HUES64 (cell line): Measurements from ENCODE around the gene WNT3.

ENCODE experiments used
- H3K27ac ChIP-seq: 2 replicates; pipeline ENCODE4 v1.7.0; 2013; ENCODE audit warnings: low read depth, low read length, inconsistent platforms
- H3K27me3 ChIP-seq: 2 replicates; pipeline ENCODE4 v1.6.1; 2013; ENCODE audit warnings: mild to moderate bottlenecking, low read length; ENCODE audit not compliant: insufficient read depth
- H3K36me3 ChIP-seq: 2 replicates; pipeline ENCODE4 v1.6.1; 2013; ENCODE audit warnings: mild to moderate bottlenecking, low read length; ENCODE audit not compliant: insufficient read depth
- H3K4me1 ChIP-seq: 2 replicates; pipeline ENCODE4 v1.6.1; 2013; ENCODE audit warnings: mild to moderate bottlenecking, low read length, moderate library complexity; ENCODE audit not compliant: insufficient read depth
- H3K4me3 ChIP-seq: 2 replicates; pipeline ENCODE4 v1.5.1; 2013; ENCODE audit warnings: mild to moderate bottlenecking, low read length, moderate library complexity
- H3K9ac ChIP-seq: 2 replicates; pipeline ENCODE4 v1.6.1; 2013; ENCODE audit warnings: mild to moderate bottlenecking, low read depth, low read length
- H3K9me3 ChIP-seq: 2 replicates; pipeline ENCODE4 v1.6.1; 2013; ENCODE audit warnings: low read depth, low read length; ENCODE audit not compliant: insufficient read depth
- WGBS: fragments of 150-250, 120-280 bp; methylation state at CpG from one replicate; pipeline ENCODE4 v1.1.7; 2013; ENCODE audit warnings: missing lambda C conversion rate; 5-methylcytosine and 5-hydroxymethylcytosine counted together

WNT3 gene

GRCh38 chr17:46783031-46783593 lies 35.4 kb downstream of the WNT3 start:
- Histone ChIP-seq H3K27ac (no peak overlapping the region), H3K36me3 (no peaks in the 10 kb centered on the region), H3K9ac (no peak overlapping the region), H3K4me1 (peaks cover 4% of the 10 kb centered on the region; the same call in 1 of the 2 replicates), H3K4me3 (no peak overlapping the region), H3K27me3 (peaks cover 23% of the 10 kb centered on the region), H3K9me3 (no peaks in the 10 kb centered on the region)
- 85% methylated on average over 7 of the region's 7 CpGs for WGBS

GRCh38 chr17:46782250-46782953 lies 36.1 kb downstream of the WNT3 start:
- Histone ChIP-seq H3K27ac (no peak overlapping the region), H3K27me3 (peaks cover 26% of the 10 kb centered on the region), H3K4me3 (no peak overlapping the region), H3K9ac (no peak overlapping the region), H3K9me3 (no peaks in the 10 kb centered on the region), H3K4me1 (peaks cover 4% of the 10 kb centered on the region; the same call in 1 of the 2 replicates), H3K36me3 (no peaks in the 10 kb centered on the region)
- WGBS = 82% methylated on average over 9 of the region's 9 CpGs

GRCh38 chr17:46780003-46780373 lies 38.5 kb downstream of the WNT3 start:
- H3K27me3 ChIP-seq = peaks cover 45% of the 10 kb centered on the region
- H3K27ac ChIP-seq = no peak overlapping the region
- H3K9me3 ChIP-seq = no peaks in the 10 kb centered on the region
- 95% methylated on average over 5 of the region's 5 CpGs for WGBS
- H3K9ac ChIP-seq = no peak overlapping the region
- no peaks in the 10 kb centered on the region for H3K36me3 ChIP-seq
- no peaks in the 10 kb centered on the region for H3K4me1 ChIP-seq
- no peak overlapping the region for H3K4me3 ChIP-seq

- Histone ChIP-seq H3K36me3 (no peaks in the 10 kb centered on the region), H3K9ac (no peak overlapping the region), H3K27me3 (peaks cover 62% of the 10 kb centered on the region), H3K27ac (no peak overlapping the region), H3K4me3 (no peak overlapping the region), H3K9me3 (no peaks in the 10 kb centered on the region), H3K4me1 (peaks cover 11% of the 10 kb centered on the region)
- WGBS = 85% methylated on average over 23 of the region's 23 CpGs
Observed at GRCh38 chr17:46777943-46778915, 40.3 kb downstream of the WNT3 start.

GRCh38 chr17:46776298-46777005 lies 42.0 kb downstream of the WNT3 start:
- Histone ChIP-seq H3K27ac (no peak overlapping the region), H3K9me3 (no peaks in the 10 kb centered on the region), H3K27me3 (peaks cover 68% of the 10 kb centered on the region), H3K9ac (no peak overlapping the region), H3K4me3 (no peak overlapping the region), H3K4me1 (peaks cover 16% of the 10 kb centered on the region), H3K36me3 (no peaks in the 10 kb centered on the region)
- WGBS = 94% methylated on average over 12 of the region's 12 CpGs

- Histone ChIP-seq H3K4me3 (no peak overlapping the region), H3K27me3 (peaks cover 84% of the 10 kb centered on the region), H3K36me3 (no peaks in the 10 kb centered on the region), H3K4me1 (peaks cover 24% of the 10 kb centered on the region), H3K9ac (no peak overlapping the region), H3K9me3 (no peaks in the 10 kb centered on the region), H3K27ac (no peak overlapping the region)
- WGBS = 93% methylated on average over 10 of the region's 10 CpGs
Observed at GRCh38 chr17:46774108-46774737, 44.3 kb downstream of the WNT3 start.

GRCh38 chr17:46773676-46774075 lies 44.8 kb downstream of the WNT3 start:
- Histone ChIP-seq H3K9me3 (no peaks in the 10 kb centered on the region), H3K4me3 (no peak overlapping the region), H3K4me1 (peaks cover 24% of the 10 kb centered on the region), H3K36me3 (no peaks in the 10 kb centered on the region), H3K9ac (no peak overlapping the region), H3K27ac (no peak overlapping the region), H3K27me3 (peaks cover 84% of the 10 kb centered on the region)
- WGBS = 61% methylated on average over 15 of the region's 15 CpGs

GRCh38 chr17:46773221-46773605 lies 45.3 kb downstream of the WNT3 start:
- H3K4me3 ChIP-seq = peak overlapping the region; percentile 42

GRCh38 chr17:46772475-46773220 lies 45.8 kb downstream of the WNT3 start:
- H3K27ac ChIP-seq = peak overlapping the region; percentile 99
- 2% methylated on average over 16 of the region's 16 CpGs for WGBS

More at GRCh38 chr17:46773221-46773605, 45.3 kb downstream of the WNT3 start:
- H3K36me3 ChIP-seq = no peaks in the 10 kb centered on the region
- peaks cover 84% of the 10 kb centered on the region for H3K27me3 ChIP-seq
- H3K4me1 ChIP-seq = peaks cover 24% of the 10 kb centered on the region
- H3K27ac ChIP-seq = peak overlapping the region; percentile 72; the same call in 1 of the 2 replicates
- no peaks in the 10 kb centered on the region for H3K9me3 ChIP-seq
- H3K9ac ChIP-seq = 0 out of 2 replicates have a peak overlapping the region, but pooled peaks have one; percentile 5
- 8% methylated on average over 6 of the region's 6 CpGs for WGBS

More at GRCh38 chr17:46772475-46773220, 45.8 kb downstream of the WNT3 start:
- Histone ChIP-seq H3K27me3 (peaks cover 81% of the 10 kb centered on the region), H3K9me3 (no peaks in the 10 kb centered on the region), H3K4me3 (peak overlapping the region; percentile 42), H3K36me3 (no peaks in the 10 kb centered on the region), H3K4me1 (peaks cover 24% of the 10 kb centered on the region), H3K9ac (peak overlapping the region; percentile 54)
